Measurements from ENCODE around the gene MYH9. TPM values are rescaled to one million over a fixed set of nuclear protein-coding genes. Genes with fewer than 3 reads are reported as not detected.
A peak's percentile ranks its signal among the peaks of the same experiment; 100 is the strongest.

The MYH9 gene
- total RNA-seq, 1 donor from 2014 or later = 1,853 TPM

DNA sequence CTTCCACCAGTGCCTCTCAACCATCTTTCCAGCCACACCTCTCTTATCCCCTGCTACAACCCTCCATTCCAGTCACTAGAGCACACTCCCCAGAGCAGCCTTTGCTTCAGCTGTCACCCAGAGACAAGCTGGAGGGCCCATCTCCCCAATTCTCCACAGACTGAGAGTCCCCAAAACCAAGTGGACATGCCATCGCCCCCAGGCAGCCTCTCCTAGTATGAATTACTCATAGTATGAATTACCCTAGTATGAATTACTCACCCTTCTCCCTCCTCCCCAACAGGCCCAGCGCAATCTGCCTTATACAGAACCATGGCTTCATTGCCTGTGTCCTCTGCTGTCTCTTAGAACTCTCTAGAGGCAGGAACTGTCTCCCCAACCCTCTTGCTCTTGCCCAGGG, 24.8 kb downstream of the MYH9 start:
- TF ChIP-seq, protein P1, sequence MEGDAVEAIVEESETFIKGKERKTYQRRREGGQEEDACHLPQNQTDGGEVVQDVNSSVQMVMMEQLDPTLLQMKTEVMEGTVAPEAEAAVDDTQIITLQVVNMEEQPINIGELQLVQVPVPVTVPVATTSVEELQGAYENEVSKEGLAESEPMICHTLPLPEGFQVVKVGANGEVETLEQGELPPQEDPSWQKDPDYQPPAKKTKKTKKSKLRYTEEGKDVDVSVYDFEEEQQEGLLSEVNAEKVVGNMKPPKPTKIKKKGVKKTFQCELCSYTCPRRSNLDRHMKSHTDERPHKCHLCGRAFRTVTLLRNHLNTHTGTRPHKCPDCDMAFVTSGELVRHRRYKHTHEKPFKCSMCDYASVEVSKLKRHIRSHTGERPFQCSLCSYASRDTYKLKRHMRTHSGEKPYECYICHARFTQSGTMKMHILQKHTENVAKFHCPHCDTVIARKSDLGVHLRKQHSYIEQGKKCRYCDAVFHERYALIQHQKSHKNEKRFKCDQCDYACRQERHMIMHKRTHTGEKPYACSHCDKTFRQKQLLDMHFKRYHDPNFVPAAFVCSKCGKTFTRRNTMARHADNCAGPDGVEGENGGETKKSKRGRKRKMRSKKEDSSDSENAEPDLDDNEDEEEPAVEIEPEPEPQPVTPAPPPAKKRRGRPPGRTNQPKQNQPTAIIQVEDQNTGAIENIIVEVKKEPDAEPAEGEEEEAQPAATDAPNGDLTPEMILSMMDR (IDR thresholded peaks at IDR 0.05) = no peak
- Mint-ChIP-seq H3K9me3 (ENCODE audit: low read depth) (no peaks in the 10 kb centered on the region), H3K27ac (ENCODE audit: unreplicated experiment) (peak overlapping the region; percentile 96), H3K27me3 (ENCODE audit: low read depth) (no peaks in the 10 kb centered on the region), H3K36me3 (ENCODE audit: low read depth) (peaks cover 15% of the 10 kb centered on the region), H3K4me3 (ENCODE audit: unreplicated experiment) (peak overlapping the region; percentile 48), H3K4me1 (ENCODE audit: low read depth) (peaks cover 99% of the 10 kb centered on the region)
- DNase-seq (ENCODE audit: low spot score) = no peak

DNA sequence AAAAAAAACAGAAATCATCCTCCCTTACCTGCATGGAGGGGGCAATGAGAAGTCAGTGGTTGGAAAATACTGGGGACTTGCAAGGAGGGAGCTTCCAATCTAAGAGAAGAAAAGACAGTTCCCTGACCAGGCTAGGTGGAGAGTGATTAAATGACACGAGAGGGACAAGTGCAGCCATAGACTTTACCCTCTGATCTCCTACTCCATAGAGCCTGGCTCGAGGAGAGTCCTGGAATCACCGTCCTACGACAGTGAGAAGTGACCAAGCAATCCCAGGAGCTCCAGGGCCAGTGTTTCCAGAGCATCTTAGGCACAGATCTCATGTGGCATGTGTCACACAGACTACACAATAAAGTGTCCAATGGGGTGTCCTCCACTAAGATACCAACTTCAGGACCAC, 25.7 kb downstream of the MYH9 start:
- Mint-ChIP-seq H3K27me3 (ENCODE audit: low read depth) (no peaks in the 10 kb centered on the region), H3K4me1 (ENCODE audit: low read depth) (peaks cover 99% of the 10 kb centered on the region), H3K4me3 (ENCODE audit: unreplicated experiment) (no peak overlapping the region), H3K27ac (ENCODE audit: unreplicated experiment) (peak overlapping the region; percentile 96), H3K9me3 (ENCODE audit: low read depth) (no peaks in the 10 kb centered on the region), H3K36me3 (ENCODE audit: low read depth) (peaks cover 16% of the 10 kb centered on the region)
- no peak for DNase-seq (ENCODE audit: low spot score)
- TF ChIP-seq, protein P1 (IDR thresholded peaks at IDR 0.05) = no peak

DNA sequence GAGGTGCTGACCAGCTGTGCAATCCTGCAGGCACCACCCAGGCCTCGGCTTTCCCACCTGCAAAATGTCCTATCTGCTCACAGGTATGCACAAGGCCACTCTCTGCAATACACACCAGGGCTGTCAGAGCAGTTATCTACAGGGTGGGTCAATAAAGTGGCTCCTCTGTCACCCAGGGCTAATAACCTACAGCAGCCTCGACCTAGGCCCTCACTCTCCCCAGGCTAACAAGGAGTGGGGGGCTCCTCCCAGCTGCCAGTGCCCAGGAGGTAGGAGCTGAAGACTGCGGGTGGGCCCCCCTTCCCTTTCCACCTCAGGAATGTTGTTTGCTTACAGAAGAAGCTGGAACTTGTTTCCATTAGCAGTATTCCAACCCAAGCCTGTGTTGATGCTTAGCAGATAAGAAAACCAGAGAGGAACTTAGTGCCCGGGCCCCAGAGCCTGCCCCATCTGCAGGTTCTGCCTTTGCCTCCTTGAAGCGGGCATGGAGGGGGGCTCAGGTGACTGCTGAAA, 26.8 kb downstream of the MYH9 start:
- DNase-seq (ENCODE audit: low spot score) = no peak
- H3K27me3 Mint-ChIP-seq (ENCODE audit: low read depth) = no peaks in the 10 kb centered on the region
- TF ChIP-seq, protein P1 (IDR thresholded peaks at IDR 0.05) = no peak
- H3K36me3 Mint-ChIP-seq (ENCODE audit: low read depth) = peaks cover 17% of the 10 kb centered on the region
- H3K4me1 Mint-ChIP-seq (ENCODE audit: low read depth) = peaks cover 99% of the 10 kb centered on the region
- no peaks in the 10 kb centered on the region for H3K9me3 Mint-ChIP-seq (ENCODE audit: low read depth)
- peak overlapping the region; percentile 10 for H3K4me3 Mint-ChIP-seq (ENCODE audit: unreplicated experiment)
- H3K27ac Mint-ChIP-seq (ENCODE audit: unreplicated experiment) = peak overlapping the region; percentile 96

DNA sequence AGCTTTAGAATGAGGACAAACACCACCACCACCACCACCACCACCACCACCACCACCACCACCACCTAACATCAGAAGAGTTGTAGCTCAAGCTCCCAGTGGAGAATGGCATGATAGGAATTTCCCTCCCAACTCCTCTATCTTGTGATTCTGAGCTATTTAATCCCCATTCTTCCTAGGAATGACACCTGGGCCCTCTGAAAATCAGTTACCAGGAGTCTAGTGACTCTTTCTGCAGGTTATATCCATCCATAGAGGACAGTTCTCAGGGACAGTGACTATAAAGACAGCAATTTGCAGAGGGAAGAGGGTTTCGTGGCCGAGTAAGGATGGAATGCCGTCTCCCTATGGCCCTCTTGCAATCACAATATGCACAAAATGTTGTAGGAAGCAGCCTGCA, 27.8 kb downstream of the MYH9 start:
- Mint-ChIP-seq H3K27ac (ENCODE audit: unreplicated experiment) (peak overlapping the region; percentile 96), H3K27me3 (ENCODE audit: low read depth) (no peaks in the 10 kb centered on the region), H3K4me3 (ENCODE audit: unreplicated experiment) (no peak overlapping the region), H3K9me3 (ENCODE audit: low read depth) (no peaks in the 10 kb centered on the region), H3K4me1 (ENCODE audit: low read depth) (peaks cover 99% of the 10 kb centered on the region), H3K36me3 (ENCODE audit: low read depth) (peaks cover 18% of the 10 kb centered on the region)
- TF ChIP-seq, protein P1 (IDR thresholded peaks at IDR 0.05) = no peak
- no peak for DNase-seq (ENCODE audit: low spot score)

DNA sequence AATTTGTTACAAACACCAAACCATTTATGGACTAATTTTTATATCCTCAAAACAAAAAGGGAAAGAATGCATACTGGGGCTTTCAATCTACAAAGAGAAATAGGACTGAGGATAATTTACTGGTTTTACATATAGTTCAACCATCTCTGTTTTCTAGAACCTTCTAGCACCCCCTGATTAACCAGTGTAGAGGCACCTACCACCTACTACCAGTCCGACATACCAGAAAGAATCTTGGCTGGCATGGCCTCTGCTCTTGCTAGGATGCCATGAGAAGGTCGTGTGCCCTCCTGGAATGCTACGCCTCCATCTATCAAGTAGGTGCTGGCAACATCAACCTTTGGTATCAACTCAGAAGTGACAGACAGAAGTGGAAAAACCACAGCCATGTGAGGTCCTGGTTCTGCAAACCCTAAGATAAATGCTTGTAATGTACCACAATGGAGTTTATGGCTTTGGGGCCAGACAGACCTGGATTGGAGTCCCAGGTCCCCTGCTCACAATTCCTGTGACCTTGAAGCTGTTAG, 28.2 kb downstream of the MYH9 start:
- H3K9me3 Mint-ChIP-seq (ENCODE audit: low read depth) = no peaks in the 10 kb centered on the region
- TF ChIP-seq, protein P1 (IDR thresholded peaks at IDR 0.05) = no peak
- no peaks in the 10 kb centered on the region for H3K27me3 Mint-ChIP-seq (ENCODE audit: low read depth)
- H3K4me1 Mint-ChIP-seq (ENCODE audit: low read depth) = peaks cover 99% of the 10 kb centered on the region
- no peak for DNase-seq (ENCODE audit: low spot score)
- no peak overlapping the region for H3K4me3 Mint-ChIP-seq (ENCODE audit: unreplicated experiment)
- H3K36me3 Mint-ChIP-seq (ENCODE audit: low read depth) = peaks cover 20% of the 10 kb centered on the region
- peak overlapping the region; percentile 95 for H3K27ac Mint-ChIP-seq (ENCODE audit: unreplicated experiment)
